ENCODE data around the gene ZNF41.

Gene ZNF41

GRCh38 chrX:47489507-47490275 lies 6.7 kb upstream of the ZNF41 start:
- DNase-seq, result no peak

GRCh38 chrX:47484885-47485284 lies 1.9 kb upstream of the ZNF41 start:
- no peak for DNase-seq

- peak; percentile 62 for DNase-seq
These were observed 565 bp upstream of the ZNF41 start for GRCh38 chrX:47483306-47484268.

- DNase-seq, result no peak
These were observed 934 bp downstream of the ZNF41 start for GRCh38 chrX:47482065-47482511.

- no peak for DNase-seq
These were observed 1.9 kb downstream of the ZNF41 start for GRCh38 chrX:47481160-47481559.

- no peak for DNase-seq
These were observed 2.4 kb downstream of the ZNF41 start for GRCh38 chrX:47480576-47480975.

- no peak for DNase-seq
These were observed 7.5 kb downstream of the ZNF41 start for GRCh38 chrX:47475476-47475875.

- no peak for DNase-seq
These were observed 15.9 kb downstream of the ZNF41 start for GRCh38 chrX:47467106-47467505.

GRCh38 chrX:47460561-47460960 lies 22.5 kb downstream of the ZNF41 start:
- no peak for DNase-seq

GRCh38 chrX:47458528-47458927 lies 24.5 kb downstream of the ZNF41 start:
- no peak for DNase-seq

- no peak for DNase-seq
These were observed 26.9 kb downstream of the ZNF41 start for GRCh38 chrX:47456080-47456479.

- DNase-seq, result no peak
These were observed 30.9 kb downstream of the ZNF41 start for GRCh38 chrX:47452112-47452511.

- DNase-seq, result no peak
These were observed 34.7 kb downstream of the ZNF41 start for GRCh38 chrX:47448165-47448806.

- DNase-seq, result no peak
These were observed 35.4 kb downstream of the ZNF41 start for GRCh38 chrX:47447607-47448006.

GRCh38 chrX:47446971-47447370 lies 36.1 kb downstream of the ZNF41 start:
- DNase-seq, result no peak

GRCh38 chrX:47446431-47446830 lies 36.6 kb downstream of the ZNF41 start:
- no peak for DNase-seq

- DNase-seq, result no peak
These were observed 52.1 kb downstream of the ZNF41 start for GRCh38 chrX:47430925-47431324.

GRCh38 chrX:47422444-47422843 lies 60.6 kb downstream of the ZNF41 start:
- no peak for DNase-seq

- DNase-seq, result no peak
These were observed 62.1 kb downstream of the ZNF41 start for GRCh38 chrX:47420962-47421361.

GRCh38 chrX:47420265-47420664 lies 62.8 kb downstream of the ZNF41 start:
- DNase-seq, result no peak

- DNase-seq, result no peak
These were observed 69.8 kb downstream of the ZNF41 start for GRCh38 chrX:47413179-47413594.
